GM18867 (cell line): ENCODE measurements around the gene ZBTB37.
"Not testable (repeated sequence)": the region's sequence is repeated elsewhere in the genome, so short reads cannot be mapped to it uniquely, and the experiment has no call there.

ENCODE experiments used
- ATAC-seq: cut with Tn5 transposase; IDR thresholded peaks from one replicate; pipeline ENCODE4 v1.9.1; 2021; ENCODE audit warnings: mild to moderate bottlenecking, moderate library complexity; ENCODE audit not compliant: unreplicated experiment

Gene ZBTB37, protein sequence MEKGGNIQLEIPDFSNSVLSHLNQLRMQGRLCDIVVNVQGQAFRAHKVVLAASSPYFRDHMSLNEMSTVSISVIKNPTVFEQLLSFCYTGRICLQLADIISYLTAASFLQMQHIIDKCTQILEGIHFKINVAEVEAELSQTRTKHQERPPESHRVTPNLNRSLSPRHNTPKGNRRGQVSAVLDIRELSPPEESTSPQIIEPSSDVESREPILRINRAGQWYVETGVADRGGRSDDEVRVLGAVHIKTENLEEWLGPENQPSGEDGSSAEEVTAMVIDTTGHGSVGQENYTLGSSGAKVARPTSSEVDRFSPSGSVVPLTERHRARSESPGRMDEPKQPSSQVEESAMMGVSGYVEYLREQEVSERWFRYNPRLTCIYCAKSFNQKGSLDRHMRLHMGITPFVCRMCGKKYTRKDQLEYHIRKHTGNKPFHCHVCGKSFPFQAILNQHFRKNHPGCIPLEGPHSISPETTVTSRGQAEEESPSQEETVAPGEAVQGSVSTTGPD

DNA sequence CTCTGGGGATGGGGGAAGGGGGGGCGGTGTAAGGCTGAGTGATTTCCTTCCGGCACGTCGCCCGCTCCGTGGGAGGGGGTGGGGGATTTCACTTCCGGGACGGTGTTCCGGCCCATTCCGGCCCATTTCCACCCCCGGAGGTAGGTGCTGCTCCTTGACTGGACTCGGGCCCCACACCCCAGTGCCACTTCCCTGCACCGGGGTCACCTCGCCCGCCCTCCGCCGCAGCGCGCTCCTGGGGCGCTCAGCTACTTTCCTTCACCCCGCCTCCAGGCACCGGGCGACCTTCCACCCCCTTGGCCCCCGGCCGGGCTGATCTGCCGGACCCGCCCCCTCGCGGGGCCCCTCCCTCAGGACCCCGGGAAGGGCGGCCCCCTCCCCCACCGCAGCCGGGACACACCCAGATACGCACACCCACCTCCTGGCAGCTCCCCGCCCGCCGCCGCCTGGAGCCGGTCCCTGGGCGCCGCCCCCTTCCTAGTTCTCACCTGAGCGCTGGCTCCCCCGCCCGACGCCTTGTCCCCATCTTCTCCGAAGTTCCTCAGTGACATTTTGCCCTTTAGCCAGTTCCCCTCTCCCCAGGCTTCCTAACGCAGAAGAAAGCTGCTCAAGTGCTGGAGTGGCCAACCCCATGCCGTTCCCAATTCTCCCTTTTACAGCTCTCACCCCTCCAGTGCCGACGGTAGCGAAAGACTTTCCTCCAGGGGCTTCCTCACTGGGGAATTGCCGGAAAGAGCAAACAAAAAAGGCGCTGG, at the start of gene ZBTB37:
TSS of gene ZBTB37 (plus strand) at position 115 of the 755 bp plus-strand sequence. CDS start 1,846 bp downstream, outside the sequence.
- ATAC-seq: peak; percentile 60

DNA sequence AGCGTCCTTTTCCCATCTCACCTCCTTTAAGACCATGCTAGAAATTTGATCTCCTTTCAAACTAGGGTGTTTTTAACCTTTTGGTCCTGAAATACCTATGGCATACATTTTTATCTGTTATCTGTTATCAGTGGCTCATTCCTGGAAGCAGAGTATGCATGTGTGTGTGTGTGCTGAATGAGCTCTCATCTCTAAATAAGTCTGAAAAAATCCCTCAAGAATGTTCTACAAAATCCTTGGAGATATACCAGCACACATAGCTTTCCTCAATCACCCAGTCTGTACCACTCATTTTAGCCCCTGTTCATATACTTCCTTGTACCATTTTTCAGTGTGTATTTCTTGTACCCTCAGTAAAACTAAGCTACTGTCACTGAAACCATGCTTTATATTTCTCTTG, 49.7 kb upstream of the ZBTB37 start:
- ATAC-seq: no peak

DNA sequence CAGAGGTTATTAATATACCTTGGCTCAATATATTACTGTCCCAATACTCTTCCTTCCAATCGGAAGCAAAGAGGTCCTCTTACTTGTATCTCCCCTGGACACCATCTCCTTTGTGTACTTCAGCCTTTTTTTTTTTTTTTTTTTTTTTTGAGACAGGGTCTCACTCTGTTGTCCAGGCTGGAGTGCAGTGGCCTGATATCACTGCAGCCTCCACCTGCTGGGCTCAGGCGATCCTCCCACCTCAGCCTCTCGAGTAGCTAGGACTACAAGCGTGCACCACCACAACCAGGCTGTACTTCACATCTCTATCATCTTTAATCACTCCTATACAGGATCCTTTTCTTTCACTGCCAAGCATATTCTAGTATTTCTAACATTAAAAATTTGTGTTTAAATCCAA, 46.5 kb upstream of the ZBTB37 start:
- ATAC-seq: no peak

DNA sequence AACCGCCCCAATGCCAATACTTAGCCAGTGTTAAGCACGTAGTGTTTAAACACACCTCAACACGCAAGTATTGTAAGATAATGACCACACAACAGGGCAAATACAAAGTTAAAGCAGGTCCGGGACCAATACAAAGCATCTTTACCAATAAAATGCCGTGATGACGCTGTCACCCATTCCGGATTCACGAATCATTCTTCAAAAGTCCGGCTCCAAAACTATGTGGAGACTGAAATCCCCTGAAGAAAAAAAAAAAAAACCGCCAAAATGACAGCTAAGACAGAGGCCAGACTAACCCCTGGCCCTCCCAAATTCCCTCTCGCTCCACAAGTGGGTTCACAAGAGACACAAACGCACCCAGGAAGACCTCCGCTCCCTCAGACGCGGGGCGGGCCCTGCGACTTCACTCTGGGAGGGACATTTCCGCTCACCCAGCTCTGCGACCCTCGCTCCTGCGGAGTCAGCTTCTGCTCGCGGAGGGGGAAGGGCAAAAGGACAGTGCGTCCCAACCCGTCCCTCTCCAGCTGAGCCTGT, 44.3 kb upstream of the ZBTB37 start:
- peak; percentile 38 for ATAC-seq

DNA sequence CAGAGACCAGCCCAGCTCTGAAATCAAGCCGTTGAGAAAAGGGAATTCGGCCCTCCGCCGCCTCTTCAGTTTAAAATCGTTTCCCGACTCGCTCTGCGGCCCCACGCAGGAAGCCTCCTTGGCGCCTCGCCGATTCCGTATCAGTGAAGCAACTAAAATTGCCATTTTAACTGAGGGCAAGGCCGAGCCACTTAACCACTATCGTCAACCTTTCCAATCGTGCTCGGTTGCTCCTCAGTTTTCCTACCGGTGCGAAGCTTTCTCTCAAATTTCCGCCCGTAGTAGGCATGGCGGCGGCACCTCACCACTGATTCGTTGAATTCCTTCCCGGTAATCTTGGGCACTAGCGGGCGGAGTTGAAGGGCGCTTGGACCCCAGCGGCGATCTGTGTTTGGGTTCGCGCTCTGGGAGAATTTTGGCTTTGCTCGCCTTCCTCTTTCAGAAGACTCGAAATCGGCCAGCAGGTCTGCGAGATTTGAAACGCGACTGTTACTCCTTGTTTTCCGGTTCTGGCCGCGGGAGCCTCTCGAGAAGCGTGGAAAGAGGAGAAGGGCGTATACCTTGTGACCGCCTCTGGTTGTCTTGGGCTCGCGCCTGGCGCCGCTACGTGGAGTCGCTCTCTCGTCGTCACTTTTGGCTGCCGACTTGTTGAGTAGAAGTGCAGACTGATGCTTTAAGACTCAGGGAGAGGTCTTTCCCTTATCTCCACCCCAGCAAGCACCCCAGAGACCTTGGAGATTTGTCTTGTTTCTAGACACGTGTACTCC, 43.7 kb upstream of the ZBTB37 start, which contains the start of the genes CENPL and DARS2:
TSS of gene CENPL (minus strand) at position 569 of the 767 bp plus-strand sequence. CDS start 13,584 bp downstream, outside the sequence.
TSS of gene DARS2 (plus strand) at position 359 of the 767 bp plus-strand sequence. CDS start 557 bp downstream, outside the sequence.
- ATAC-seq: peak; percentile 81

DNA sequence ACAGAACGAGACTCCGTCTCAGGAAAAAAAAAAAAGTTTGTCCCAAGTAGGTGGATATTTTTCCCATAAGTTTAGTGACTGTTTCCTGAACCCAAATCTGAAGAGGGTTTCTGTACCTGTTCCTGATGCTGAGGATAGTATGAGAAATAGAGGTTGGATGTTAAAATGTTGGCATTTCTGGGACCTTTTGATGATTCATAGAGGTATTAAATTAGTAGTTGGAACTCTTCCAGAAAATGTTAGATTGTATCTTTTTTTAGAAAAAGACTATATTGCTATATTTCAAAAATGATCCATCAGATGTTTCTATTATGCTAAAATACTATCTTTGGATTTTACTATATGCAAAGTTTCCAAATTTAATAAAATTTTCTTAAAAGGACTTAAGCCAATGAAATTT, 40.6 kb upstream of the ZBTB37 start:
- ATAC-seq: no peak

DNA sequence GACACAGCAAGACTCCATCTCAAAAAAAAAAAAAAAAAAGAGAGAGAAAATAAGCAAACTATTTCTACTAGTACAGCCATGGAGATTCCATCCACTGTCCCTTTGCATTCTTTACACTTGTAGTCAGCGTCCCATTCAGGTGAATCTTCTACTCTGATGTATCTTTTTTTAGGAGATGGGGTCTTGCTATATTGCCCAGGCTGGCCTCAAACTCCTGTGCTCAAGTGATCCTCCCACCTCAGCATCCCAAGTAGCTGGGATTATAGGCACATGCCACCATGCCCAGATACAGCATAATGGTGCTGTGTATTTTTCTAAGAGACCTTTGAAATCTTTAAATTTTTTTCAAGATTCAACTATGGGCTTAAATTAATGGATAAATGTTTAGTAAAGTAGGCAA, 35.4 kb upstream of the ZBTB37 start:
- no peak for ATAC-seq

DNA sequence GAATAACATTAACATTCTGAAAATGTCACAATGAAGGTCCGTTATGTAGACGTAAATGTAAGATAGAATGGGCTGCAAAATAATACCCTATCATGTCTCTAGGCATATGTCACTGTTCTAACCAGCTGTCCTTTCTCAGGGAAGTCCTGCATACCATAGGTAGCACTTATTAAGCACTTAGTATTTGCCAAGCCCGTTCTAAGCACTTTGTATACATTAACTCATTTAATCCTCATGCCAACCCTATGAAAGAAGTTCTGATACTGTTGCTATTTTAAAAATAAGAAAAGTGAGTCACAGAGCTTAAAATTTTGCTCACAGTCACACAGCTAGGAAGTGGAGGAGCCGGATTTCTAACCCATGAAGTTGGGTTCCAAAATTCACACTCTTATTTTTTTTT, 16.1 kb upstream of the ZBTB37 start:
- ATAC-seq: no peak

DNA sequence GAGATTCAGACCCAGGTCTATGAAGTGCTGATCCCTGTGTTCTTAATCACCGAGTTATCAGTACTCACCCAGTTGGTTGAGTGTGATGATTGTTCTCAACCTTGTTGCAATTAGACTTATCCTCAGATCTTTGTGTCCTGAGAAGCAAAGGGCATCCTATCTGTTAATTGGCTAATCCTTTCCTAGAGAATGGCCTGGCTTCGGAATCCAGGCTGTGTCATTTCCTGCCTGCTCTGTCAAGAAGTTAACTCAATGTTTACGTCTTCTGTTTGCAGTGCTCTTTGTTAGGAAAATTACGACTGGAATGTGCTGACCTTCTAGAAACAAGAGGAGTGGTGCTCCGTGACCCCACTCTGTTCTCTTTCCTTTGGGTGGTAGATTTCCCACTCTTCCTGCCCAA, 15.1 kb upstream of the ZBTB37 start:
- no peak for ATAC-seq

DNA sequence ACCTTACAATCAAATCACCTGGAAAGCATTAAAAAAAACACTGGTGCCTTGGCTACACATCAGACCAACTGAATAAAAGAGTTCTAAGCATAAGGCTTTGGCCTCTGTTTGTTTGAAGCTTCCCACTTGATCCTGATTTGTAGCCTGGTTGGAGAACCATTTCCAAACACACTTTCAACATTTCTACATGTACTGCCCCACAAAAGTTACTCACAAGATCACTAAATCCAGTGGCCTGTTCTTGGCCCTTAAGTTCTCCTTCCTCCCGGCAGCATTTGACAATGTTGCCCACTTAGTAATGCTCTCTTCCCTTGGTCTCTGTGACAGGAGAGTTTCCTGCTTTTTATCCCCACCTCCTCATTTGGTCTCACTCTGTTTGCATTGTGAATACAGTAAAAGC, 12.2 kb upstream of the ZBTB37 start:
- ATAC-seq: no peak

DNA sequence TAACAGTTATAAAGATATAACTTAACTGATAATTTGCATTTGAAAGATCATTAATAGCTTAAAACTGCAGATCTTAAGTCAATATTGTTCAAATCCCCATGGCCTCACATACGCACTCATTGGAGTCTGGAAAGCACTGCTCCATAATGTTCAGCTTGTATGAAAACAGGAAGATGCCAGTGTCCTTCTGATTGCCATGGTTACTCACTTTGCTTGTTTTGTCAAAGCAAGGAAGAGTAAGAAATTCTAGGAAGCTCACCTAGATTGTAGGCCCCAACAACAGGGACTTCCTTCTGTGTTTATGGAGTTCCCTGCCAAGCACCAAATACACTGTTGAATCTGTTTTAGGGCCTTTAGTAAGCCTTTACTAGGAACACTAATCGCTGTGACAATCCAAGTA, 11.3 kb upstream of the ZBTB37 start:
- no peak for ATAC-seq

DNA sequence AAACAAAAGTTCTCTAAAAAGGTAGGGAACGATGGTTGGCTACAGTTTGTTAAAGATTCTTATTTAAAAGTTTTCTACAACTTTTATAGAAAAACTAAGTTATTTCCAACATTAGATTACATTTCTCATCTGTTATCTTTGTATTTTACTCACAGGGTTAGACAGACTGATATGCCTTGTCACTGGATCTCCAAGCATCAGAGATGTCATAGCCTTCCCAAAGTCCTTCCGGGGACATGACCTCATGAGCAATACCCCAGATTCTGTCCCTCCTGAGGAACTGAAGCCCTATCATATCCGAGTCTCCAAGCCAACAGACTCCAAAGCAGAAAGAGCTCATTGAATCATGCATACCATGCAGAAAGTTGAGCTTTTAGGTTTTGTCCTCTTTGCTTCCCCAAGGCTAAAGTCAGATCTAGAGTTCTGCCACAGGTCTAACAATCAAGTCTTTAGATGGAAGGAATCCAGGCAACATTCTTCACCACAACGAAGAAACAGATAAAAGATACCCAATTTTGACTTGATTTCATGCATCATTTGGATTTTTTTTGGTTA, 10.7 kb upstream of the ZBTB37 start:
- ATAC-seq: no peak

GRCh38 chr1:173859547-173859946, 8.6 kb upstream of the ZBTB37 start:
- not testable (repeated sequence) for ATAC-seq

GRCh38 chr1:173860065-173860464, 8.1 kb upstream of the ZBTB37 start:
- no peak for ATAC-seq

- ATAC-seq: no peak
Observed at GRCh38 chr1:173861731-173862145, 6.4 kb upstream of the ZBTB37 start.

DNA sequence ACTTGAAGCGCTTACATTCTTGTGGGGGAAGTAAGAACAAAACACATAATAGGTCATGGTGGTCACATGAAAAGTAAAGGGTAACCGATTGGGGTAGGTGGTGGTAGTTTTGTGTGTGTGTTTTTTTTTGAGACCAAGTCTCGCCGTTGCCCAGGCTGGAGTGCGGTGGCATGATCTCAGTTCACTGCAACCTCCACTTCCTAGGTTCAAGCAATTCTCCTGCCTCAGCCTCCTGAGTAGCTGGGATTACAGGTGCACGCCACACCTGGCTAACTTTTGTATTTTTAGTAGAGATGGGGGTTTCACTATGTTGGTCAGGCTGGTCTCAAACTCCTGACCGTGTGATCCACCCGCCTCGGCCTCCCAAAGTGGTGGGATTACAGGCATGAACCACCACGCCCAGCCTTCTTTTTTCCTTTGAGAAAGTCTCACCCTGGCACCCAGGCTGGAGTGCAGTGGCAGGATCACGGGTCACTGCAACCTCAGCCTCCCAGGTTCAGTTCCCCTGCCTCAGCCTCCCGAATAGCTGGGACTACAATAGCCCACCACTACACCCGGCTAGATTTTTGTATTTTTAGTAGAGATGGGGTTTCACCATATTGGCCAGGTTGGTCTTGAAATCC, 5.9 kb upstream of the ZBTB37 start:
- not testable (repeated sequence) for ATAC-seq

GRCh38 chr1:173862769-173863223, 5.4 kb upstream of the ZBTB37 start:
- no peak for ATAC-seq

- no peak for ATAC-seq
Observed at GRCh38 chr1:173863224-173864161, 4.7 kb upstream of the ZBTB37 start.
